NT2/D1 (cell line): ENCODE measurements around the gene GARIN5A.
A peak's percentile ranks its signal among the peaks of the same experiment; 100 is the strongest.

Experiments used
- DNase-seq: peaks from one replicate; pipeline ENCODE4 v3.0.0-alpha.2; 2011; ENCODE audit warnings: low read depth, low spot score
- H3K27me3 ChIP-seq: 2 replicates; pipeline ENCODE4 v1.6.0; 2011; ENCODE audit warnings: mild to moderate bottlenecking; ENCODE audit not compliant: insufficient read length, insufficient read depth
- H3K36me3 ChIP-seq: 2 replicates; pipeline ENCODE4 v1.6.1; 2011; ENCODE audit warnings: mild to moderate bottlenecking, low read length, mixed read lengths; ENCODE audit not compliant: insufficient read depth, insufficient read length
- H3K4me1 ChIP-seq: 2 replicates; pipeline ENCODE4 v1.5.1; 2011; ENCODE audit not compliant: insufficient read depth, insufficient read length
- H3K4me3 ChIP-seq: 2 replicates; pipeline ENCODE4 v1.5.1; 2011; ENCODE audit warnings: low read depth; ENCODE audit not compliant: insufficient read length
- H3K9ac ChIP-seq: 2 replicates; pipeline ENCODE4 v1.6.0; 2011; ENCODE audit warnings: low read depth; ENCODE audit not compliant: insufficient read length
- H3K9me3 ChIP-seq: 2 replicates; pipeline ENCODE4 v1.5.1; 2011; ENCODE audit warnings: mild to moderate bottlenecking, low read length; ENCODE audit not compliant: insufficient read depth
- SUZ12 ChIP-seq: IDR thresholded peaks from 2 replicates; pipeline ENCODE4 v1.6.1; 2011; ENCODE audit not compliant: insufficient read length, insufficient read depth; ENCODE audit errors: extremely low read depth
- YY1 ChIP-seq: IDR thresholded peaks from 2 replicates; pipeline ENCODE4 v1.6.1; 2011; ENCODE audit not compliant: insufficient read length, insufficient read depth
- ZNF274 ChIP-seq: IDR thresholded peaks from 2 replicates; pipeline ENCODE4 v1.6.1; 2011; ENCODE audit warnings: mild to moderate bottlenecking, low read depth, low read length

The GARIN5A gene

DNA sequence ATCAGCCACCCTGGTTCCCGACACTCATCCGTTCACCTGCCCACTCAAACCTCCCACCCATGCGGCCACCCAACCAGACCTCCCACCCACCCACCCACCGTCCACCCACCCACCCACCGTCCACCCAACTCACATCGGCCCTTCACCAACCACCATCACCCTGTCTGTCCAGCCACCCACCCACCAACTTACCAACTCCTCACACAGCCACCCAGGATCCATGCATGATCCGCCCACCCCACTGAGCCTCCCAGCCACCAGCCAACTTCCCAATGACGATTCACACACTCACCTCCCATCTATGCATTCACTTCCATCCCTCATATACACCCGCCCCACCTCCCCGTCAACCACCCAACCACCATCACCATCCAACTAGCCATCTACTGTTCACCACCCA, 30.1 kb upstream of the GARIN5A start:
- H3K4me3 ChIP-seq, result no peak overlapping the region
- no peaks in the 10 kb centered on the region for H3K9me3 ChIP-seq
- no peaks in the 10 kb centered on the region for H3K36me3 ChIP-seq
- no peak overlapping the region for H3K9ac ChIP-seq
- TF ChIP-seq ZNF274, result no peak
- no peak for TF ChIP-seq SUZ12
- no peak for TF ChIP-seq YY1
- H3K27me3 ChIP-seq, result no peaks in the 10 kb centered on the region
- peaks cover 10% of the 10 kb centered on the region for H3K4me1 ChIP-seq
- no peak for DNase-seq

DNA sequence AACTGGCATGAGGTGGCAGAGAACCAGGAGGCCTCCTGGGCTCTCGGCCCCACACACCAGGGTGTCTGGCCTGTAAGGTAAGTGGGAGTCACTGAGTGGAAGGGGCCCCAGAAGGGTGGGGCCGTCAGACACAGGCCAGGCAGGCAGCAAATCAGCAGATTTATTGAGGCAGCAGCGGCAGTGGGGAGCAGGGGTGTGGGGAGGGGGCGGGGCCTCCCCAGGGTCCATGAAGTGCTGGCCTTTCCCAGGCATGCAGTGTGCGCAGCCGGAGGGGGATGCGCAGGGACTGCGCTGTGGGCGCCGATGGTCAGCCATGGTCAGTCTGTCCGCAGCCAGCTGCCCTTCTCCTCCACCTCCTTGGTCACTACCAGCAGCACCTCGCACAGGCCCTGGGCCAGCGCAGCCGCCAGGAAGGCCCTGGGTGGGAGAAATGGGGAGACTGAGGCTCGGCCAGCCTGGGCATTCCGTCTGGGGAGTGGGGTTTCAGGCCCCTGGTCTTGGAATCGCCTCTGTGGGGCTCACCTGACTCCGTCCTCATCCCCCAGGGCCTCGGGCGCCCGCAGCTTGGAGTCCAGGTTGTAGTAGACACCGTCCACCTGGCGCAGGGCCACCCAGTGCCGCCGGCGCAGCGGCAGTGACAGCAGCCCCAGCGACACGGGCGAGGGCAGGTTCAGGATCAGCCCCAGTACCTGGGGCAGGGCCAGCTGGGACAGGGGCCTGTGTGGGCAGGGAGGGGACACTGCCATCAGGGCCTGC, 29.4 kb upstream of the GARIN5A start:
- DNase-seq, result no peak

DNA sequence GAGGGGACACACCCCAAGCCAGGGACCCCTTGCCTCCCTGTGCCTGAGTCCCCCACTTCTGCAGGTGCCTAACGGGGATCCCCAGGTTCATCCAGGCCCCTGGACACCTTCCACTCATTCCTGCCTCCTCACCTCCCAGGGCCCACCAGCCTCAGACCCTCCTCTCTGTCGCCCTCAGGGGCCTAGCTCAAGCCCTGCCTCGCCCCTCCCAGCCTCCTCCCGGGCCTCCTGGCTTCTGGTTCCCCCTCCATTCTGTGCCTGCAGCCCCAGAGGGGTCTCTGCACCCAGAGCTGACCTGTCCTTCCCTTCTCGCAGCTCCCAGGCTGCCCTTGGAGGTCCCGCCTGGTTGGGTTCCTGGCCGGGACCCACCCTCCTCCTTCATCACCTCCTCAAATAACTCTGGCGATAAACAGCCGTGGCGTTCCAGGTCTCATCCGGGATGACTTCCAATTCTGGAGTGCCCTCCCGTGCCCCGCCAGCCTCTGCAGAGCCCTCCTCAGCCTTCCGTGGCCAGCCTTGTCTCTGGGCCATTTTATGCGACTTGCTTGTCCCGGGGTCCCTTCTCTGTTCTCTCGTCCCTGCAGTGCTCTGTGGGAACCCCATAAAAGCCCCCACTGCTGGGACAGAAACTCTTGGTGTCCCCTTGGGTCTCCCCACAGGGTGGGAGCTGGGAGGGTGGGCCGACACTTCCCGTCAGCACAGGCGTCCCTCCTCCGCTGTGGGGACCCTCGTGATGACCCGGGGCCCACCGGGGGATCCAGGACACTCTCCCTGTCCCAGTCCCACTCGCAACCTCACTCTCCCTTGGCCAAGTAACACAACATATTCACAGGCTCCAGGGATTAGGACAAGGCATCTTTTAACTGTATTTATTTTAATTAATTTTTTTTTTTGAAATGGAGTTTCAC, 25.2 kb upstream of the GARIN5A start:
- TF ChIP-seq SUZ12, result no peak
- no peak for TF ChIP-seq ZNF274
- no peak for TF ChIP-seq YY1

More for the DNA sequence above, 29.4 kb upstream of the GARIN5A start:
- Histone ChIP-seq H3K4me3 (no peak overlapping the region), H3K9me3 (no peaks in the 10 kb centered on the region), H3K9ac (no peak overlapping the region), H3K4me1 (peaks cover 15% of the 10 kb centered on the region), H3K36me3 (no peaks in the 10 kb centered on the region), H3K27me3 (no peaks in the 10 kb centered on the region)
- TF ChIP-seq YY1, result no peak

DNA sequence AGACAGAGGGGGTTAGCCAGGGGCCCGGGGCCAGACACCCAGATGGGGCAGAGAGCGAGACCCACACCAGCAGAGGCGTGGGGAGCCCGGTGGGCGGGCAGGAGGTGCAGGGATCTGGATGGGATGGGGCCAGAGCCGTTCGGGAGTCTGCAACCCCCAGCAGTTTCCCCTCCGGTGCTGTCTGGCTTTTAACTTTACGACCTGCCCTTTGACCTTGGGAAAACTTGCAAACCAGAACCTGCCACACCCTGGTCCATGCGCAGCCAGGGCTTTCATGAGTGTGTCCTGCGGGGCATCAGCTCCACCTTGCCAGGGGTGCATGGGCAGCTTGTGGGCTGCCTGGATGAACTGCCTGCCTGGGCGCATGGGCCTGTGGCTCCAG, 24.5 kb upstream of the GARIN5A start:
- Histone ChIP-seq H3K27me3 (peaks cover 41% of the 10 kb centered on the region), H3K9ac (peak overlapping the region; percentile 32), H3K4me1 (peaks cover 13% of the 10 kb centered on the region), H3K36me3 (no peaks in the 10 kb centered on the region), H3K4me3 (no peak overlapping the region), H3K9me3 (no peaks in the 10 kb centered on the region)
- TF ChIP-seq SUZ12 (no peak), ZNF274 (no peak), YY1 (no peak)
- no peak for DNase-seq

More for the DNA sequence above, 25.2 kb upstream of the GARIN5A start:
- Histone ChIP-seq H3K27me3 (peaks cover 35% of the 10 kb centered on the region), H3K4me1 (peaks cover 13% of the 10 kb centered on the region), H3K9ac (peak overlapping the region; percentile 32), H3K9me3 (no peaks in the 10 kb centered on the region), H3K36me3 (no peaks in the 10 kb centered on the region), H3K4me3 (no peak overlapping the region)
- DNase-seq, result no peak

DNA sequence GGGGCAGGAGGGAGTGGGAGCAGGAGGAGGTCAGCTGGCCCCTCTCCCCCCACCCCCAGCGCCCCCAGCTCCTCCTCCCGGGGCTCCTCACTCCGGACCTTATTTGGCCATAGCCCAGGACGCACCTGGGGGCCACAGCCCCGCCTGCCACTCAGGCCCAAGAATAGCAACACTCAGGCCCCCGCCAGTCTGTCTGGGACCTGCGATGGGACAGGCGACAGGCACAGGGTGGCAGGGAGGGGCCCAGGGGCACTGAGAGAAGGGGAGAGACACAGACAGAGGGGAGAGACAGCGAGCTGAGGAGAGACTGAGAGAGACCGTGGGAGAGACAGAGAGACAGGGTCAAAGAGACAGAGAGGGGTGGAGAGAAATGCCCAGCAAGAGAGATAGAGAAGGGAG, 24.1 kb upstream of the GARIN5A start:
- no peak overlapping the region for H3K9ac ChIP-seq
- no peak overlapping the region for H3K4me3 ChIP-seq

DNA sequence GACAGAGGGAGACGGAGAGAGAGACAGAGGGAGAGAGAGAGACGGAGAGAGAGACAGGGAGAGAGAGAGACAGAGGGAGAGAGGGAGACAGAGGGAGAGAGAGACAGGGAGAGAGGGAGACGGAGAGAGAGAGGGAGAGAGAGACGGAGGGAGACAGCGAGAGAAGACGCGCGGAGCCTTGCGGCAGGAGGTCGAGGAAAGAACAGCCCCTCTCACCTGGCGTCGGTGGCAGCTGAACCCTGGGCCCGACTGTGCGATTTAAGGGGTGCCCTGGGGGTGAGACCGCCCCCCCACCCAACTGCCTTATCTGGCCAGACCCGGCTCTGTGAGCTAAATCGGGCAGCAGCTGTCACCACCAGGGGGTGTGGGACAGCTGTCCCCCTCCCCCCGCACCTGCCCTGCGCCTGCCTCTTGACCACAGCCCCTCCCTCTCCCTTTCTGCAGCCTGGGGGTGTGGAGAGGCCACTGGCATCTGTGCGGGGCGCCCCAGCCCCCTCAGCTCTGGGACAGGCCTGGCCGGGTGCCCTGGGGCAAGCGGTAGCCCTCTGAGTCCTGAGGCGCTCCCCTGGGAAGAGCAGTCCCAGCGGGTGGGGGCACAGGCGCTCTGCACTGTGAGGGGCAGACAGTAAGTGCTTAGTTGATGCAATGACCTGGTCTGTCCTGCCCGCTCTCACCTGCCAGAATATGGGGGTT, 23.6 kb upstream of the GARIN5A start:
- Histone ChIP-seq H3K9ac (no peak overlapping the region), H3K4me1 (peaks cover 13% of the 10 kb centered on the region), H3K9me3 (no peaks in the 10 kb centered on the region), H3K36me3 (no peaks in the 10 kb centered on the region), H3K4me3 (peak overlapping the region; percentile 15), H3K27me3 (peaks cover 48% of the 10 kb centered on the region)
- no peak for DNase-seq
- no peak for TF ChIP-seq ZNF274

More for the DNA sequence above, 24.1 kb upstream of the GARIN5A start:
- Histone ChIP-seq H3K27me3 (peaks cover 45% of the 10 kb centered on the region), H3K9me3 (no peaks in the 10 kb centered on the region), H3K36me3 (no peaks in the 10 kb centered on the region), H3K4me1 (peaks cover 13% of the 10 kb centered on the region)
- DNase-seq, result no peak
- no peak for TF ChIP-seq SUZ12
- no peak for TF ChIP-seq ZNF274
- TF ChIP-seq YY1, result no peak
